HG02943 (cell line): ENCODE measurements around the gene CATSPER3.

Experiments
- ATAC-seq: cut with Tn5 transposase; IDR thresholded peaks from one replicate; pipeline ENCODE4 v1.9.1; 2021; ENCODE audit warnings: mild to moderate bottlenecking, low read depth, moderate library complexity; ENCODE audit not compliant: unreplicated experiment

Gene CATSPER3

GRCh38 chr5:135039271-135040033 lies 71.7 kb downstream of the CATSPER3 start:
- ATAC-seq, result no peak

GRCh38 chr5:135040034-135040332 lies 72.3 kb downstream of the CATSPER3 start:
- ATAC-seq, result no peak

DNA sequence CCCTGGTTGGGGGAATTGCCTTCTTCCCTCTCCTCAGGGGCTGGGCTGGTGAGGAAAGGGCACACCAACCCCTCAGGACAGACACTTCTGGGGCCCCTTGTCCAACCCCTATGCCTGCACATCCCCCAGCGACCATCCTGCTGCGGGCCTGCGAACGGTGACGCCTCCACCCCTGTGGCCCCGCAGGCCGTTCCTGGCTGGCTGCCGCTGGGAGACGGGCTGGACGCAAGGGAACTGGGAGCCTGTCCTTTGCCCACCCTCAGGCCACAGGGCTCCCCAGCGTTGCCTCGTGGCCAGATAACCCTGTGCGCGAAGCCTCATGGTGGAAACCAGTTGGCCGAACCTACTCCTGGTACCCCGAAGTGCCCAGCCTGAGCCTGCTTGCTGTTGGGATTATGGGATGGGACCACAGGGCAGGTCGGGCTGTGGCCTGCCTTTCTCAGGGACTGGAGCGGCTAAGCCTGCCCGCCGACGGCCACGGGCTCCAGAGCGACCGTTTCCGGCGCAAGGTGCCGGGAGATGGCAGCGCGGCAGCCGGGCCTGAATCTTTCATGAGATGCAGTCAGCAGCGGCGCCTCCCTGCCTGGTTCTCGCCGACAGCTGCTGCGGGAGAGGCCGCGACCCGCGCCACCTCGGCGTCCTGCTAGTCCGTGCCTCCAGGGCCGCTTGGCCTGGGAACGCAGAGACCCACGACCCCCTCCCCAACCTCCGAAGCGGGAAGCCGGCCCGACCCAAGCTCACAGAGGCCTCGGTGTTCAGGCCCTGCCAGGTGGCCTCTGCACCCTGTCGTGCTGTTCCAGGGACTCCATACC lies 72.8 kb downstream of the CATSPER3 start:
- no peak for ATAC-seq

DNA sequence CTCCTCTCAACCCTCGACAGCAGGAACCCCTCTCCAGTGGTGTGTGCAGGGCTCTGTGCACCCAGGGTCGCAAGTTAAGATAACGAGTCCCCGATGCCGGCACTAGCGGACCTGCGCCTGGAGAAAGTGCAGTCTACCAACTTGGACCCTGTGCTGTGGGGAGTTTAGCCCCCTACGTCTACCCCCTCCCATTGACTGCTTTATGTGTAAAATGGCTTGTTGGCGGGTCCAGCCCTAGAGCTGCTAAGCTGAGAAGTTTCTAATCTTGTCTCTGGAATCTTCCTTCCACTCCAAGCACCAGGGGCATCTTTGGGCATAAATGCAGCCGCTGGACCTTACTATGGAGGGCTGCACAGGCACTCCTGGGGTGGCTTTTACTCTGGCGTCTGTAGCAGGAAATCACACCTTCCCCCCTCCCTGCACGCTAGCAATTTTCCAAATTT lies 73.5 kb downstream of the CATSPER3 start:
- no peak for ATAC-seq

- no peak for ATAC-seq
Observed at GRCh38 chr5:135041726-135042125, 74.0 kb downstream of the CATSPER3 start.

- no peak for ATAC-seq
Observed at GRCh38 chr5:135042595-135042994, 74.9 kb downstream of the CATSPER3 start.

DNA sequence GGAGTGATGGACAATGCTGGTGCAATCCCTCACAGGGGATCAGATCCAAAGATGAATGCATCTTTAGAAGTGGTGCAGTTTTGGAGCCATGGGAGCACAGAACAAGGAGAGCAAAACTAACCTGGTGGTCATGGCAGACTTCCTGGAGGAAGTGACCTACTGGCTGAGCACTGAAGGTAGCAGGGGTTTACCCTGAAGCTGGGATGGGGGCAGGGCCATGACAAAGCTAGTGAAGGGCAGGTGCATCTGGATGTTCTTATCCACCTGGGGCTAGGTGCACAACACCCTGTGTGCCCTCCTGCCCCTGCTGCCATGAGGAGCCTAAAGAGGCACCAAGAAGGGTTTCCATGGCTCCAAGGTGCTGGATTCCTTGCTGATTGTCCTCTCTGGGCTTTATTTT lies 77.8 kb downstream of the CATSPER3 start:
- ATAC-seq, result no peak

GRCh38 chr5:135046661-135047346 lies 79.1 kb downstream of the CATSPER3 start:
- ATAC-seq, result no peak

- ATAC-seq, result no peak
Observed at GRCh38 chr5:135047347-135047695, 79.6 kb downstream of the CATSPER3 start.

DNA sequence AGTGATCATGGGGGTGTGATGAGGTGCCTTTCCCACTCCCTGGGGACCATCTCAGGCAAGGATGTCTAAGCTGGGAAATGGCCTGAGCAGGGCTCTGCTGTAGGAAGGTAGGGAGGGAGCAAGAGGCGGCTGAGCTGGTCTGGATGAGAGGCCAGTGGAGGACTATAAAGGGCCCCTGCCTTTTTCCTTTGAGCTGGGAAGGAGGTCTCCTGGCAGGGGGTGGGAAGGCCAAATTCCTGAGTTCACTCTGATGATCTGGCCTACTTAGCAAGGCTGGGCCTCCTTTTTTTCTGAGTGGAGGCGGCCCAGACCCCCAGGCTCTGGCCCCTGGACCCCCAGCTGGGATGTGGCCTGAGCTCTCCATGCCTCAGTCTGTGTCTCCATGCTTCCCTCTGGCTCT lies 80.6 kb downstream of the CATSPER3 start:
- ATAC-seq, result no peak

DNA sequence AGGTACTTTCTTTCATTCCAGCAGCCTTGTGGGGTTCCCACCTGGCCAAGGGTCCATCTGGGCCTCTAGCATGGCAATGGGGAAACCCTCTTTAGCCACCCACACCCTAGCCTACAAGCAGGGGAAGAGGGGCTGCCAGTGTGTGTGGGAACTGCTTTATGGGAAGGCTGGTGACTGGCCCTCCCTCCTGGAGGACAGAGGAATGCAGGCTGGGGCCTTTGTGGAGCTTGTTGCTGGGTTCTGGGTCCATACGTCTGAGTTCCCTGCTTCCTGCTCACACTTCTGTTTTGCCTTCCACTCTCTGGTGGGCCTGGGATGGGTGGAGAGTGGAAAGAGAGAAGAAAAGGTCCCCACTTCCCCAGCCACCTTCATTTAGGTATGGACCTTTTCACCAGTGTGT lies 81.2 kb downstream of the CATSPER3 start:
- no peak for ATAC-seq

DNA sequence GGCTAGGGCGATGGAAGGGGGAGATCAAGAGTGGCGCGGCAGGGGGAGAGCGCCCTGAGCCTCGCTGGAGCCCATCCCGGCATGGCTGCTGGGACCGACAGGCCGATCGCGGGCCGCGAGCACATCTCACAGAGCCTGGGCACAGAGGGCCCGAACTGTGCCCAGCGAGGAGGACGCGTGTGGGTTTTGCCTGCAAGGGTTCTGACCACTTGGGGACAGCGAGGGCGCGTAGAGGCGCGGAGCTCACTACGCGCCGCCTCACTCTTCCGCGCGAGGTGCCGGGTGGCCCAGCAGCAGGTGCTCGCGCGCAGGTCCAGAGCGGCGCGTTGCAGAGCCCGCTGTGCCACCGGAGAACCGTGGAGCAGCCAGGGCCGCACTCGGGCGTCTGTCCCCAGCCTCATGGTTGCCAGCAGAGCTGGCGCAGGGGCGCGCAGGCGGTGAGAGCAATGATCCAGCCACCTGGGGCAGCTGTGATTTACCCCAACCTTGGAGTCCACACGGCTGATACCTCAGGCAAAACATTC lies 82.6 kb downstream of the CATSPER3 start:
- ATAC-seq, result no peak

DNA sequence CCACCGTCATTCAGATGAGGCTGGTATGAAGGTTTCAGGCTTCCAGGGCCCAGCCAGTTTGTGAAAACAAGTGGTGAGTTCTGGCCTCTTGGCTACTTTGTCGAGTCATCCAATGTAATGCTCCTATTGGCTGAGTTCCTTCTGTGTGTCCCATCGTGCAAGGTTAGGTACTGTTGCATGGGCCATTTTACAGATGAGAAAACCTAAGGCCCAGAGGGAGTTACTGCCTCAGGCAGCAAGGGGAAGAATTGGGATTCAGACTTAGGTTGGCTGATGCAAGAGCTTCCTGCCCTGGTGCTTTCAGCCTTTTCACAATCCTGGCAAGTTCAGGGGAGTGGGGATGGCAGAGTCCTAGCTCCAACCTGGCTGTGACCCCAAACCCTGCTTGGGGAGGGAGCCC lies 83.7 kb downstream of the CATSPER3 start:
- ATAC-seq, result no peak

- ATAC-seq, result no peak
Observed at GRCh38 chr5:135051872-135052271, 84.2 kb downstream of the CATSPER3 start.

DNA sequence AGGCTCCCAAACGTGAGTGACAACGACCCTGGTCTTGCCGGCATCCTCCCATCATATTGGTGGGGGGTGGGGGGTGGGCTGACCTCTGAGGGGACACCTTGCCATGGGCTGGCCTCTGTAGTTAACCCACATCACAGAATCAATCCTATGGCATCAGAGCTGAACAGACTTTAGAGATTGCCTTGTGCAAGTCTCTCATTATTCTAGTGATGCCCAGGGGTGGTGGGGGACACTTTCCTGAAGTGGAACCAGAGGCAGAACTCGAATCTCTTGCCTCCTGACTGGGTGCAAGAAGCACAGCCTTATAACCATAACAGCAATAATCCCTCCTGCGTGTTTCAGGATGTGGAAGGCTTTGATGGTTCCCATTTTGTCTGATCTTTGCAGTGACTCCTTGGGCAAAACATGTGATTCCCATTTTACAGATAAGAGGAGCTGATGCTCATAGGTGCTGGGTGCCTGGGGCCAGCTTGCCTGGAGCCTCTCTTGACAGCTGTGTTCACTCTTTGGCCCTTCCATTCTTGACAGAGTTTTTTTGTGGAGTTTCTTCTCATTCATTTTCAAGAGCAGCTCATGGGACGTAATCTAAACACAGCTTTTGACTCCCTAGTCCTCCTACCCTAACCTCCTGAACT lies 84.9 kb downstream of the CATSPER3 start:
- ATAC-seq, result no peak

DNA sequence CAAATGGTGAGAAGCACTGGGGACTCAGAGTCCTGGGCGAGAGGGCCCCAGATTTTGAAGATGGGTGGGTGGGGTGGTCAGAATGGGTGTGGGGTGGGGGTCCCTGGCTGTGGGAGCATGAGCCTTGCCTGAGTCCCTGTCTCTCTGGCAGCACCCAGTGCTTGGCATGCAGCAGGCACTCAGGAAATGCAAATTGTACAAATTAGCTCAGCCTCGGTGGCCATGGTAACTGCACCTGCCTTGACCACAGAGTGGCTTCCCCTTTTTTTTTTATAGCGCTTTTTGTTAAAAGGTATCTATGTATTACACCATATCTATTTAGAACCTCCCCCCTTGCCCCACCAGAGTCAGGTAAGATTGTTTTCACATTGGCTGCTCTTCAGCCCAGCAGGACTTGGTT lies 85.6 kb downstream of the CATSPER3 start:
- peak; percentile 93 for ATAC-seq

- ATAC-seq, result no peak
Observed at GRCh38 chr5:135053989-135054388, 86.3 kb downstream of the CATSPER3 start.

- ATAC-seq, result no peak
Observed at GRCh38 chr5:135054546-135054945, 86.8 kb downstream of the CATSPER3 start.

GRCh38 chr5:135055396-135055795 lies 87.7 kb downstream of the CATSPER3 start:
- ATAC-seq, result no peak

- no peak for ATAC-seq
Observed at GRCh38 chr5:135056316-135057030, 88.8 kb downstream of the CATSPER3 start.
